ENCODE measurements around the gene CDK15.

The CDK15 gene

GRCh38 chr2:201854221-201854801, 48.0 kb downstream of the CDK15 start:
- TF ChIP-seq CTCF (IDR thresholded peaks at IDR 0.05; ENCODE audit: low read depth, low read length, missing control alignments): no peak
- in situ Hi-C loops (cut with HindIII; ENCODE audit: low sequenced_read_pairs): no loop called here
- DNase-seq (ENCODE audit: low read depth): peak; percentile 94
- H3K4me3 ChIP-seq (ENCODE audit: low read depth, low read length): no peak overlapping the region

GRCh38 chr2:201854841-201855240, 48.5 kb downstream of the CDK15 start:
- DNase-seq (ENCODE audit: low read depth): no peak
- H3K4me3 ChIP-seq (ENCODE audit: low read depth, low read length): no peak overlapping the region
- no peak for TF ChIP-seq CTCF (IDR thresholded peaks at IDR 0.05; ENCODE audit: low read depth, low read length, missing control alignments)
- in situ Hi-C loops (cut with HindIII; ENCODE audit: low sequenced_read_pairs): no loop called here

DNA sequence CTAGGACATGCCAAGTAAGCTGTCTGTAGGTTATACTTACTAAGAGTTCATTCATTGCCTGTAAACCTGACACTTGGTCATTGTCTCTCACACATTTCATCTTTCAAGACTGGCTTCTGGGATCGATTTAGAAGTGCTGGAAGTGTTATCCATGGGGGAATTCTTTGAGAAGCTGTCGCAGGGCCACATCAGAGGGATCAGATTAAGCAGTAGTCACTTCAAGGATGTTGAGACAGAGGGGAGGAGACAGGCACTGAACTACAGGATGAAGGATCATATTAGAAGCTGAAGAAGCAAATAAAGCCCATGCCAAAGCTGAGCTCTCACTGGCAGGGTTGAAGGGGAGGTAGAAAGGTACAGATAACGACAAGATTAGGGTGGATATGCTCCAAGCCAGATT, 49.0 kb downstream of the CDK15 start:
- no peak for TF ChIP-seq CTCF (IDR thresholded peaks at IDR 0.05; ENCODE audit: low read depth, low read length, missing control alignments)
- H3K4me3 ChIP-seq (ENCODE audit: low read depth, low read length): no peak overlapping the region
- in situ Hi-C loops (cut with HindIII; ENCODE audit: low sequenced_read_pairs): no loop called here
- no peak for DNase-seq (ENCODE audit: low read depth)

- in situ Hi-C loops (cut with HindIII; ENCODE audit: low sequenced_read_pairs): no loop called here
- TF ChIP-seq CTCF (IDR thresholded peaks at IDR 0.05; ENCODE audit: low read depth, low read length, missing control alignments): no peak
- DNase-seq (ENCODE audit: low read depth): no peak
- no peak overlapping the region for H3K4me3 ChIP-seq (ENCODE audit: low read depth, low read length)
Observed at GRCh38 chr2:201857326-201857725, 51.0 kb downstream of the CDK15 start.

GRCh38 chr2:201858281-201859184, 52.2 kb downstream of the CDK15 start:
- H3K4me3 ChIP-seq (ENCODE audit: low read depth, low read length): peak overlapping the region; percentile 4
- DNase-seq (ENCODE audit: low read depth): peak; percentile 76
- TF ChIP-seq CTCF (IDR thresholded peaks at IDR 0.05; ENCODE audit: low read depth, low read length, missing control alignments): no peak

GRCh38 chr2:201859949-201860348, 53.6 kb downstream of the CDK15 start:
- H3K4me3 ChIP-seq (ENCODE audit: low read depth, low read length): no peak overlapping the region
- TF ChIP-seq CTCF (IDR thresholded peaks at IDR 0.05; ENCODE audit: low read depth, low read length, missing control alignments): no peak
- DNase-seq (ENCODE audit: low read depth): no peak
- in situ Hi-C loops (cut with HindIII; ENCODE audit: low sequenced_read_pairs): no loop called here

More at GRCh38 chr2:201858281-201859184, 52.2 kb downstream of the CDK15 start:
- in situ Hi-C loops (cut with HindIII; ENCODE audit: low sequenced_read_pairs): no loop called here

Data from astrocyte of the cerebellum (primary cell).